HPDE6-E6E7 (cell line): ENCODE results near the gene CABLES2.
"Not testable (repeated sequence)": the region's sequence is repeated elsewhere in the genome, so short reads cannot be mapped to it uniquely, and the experiment has no call there.

ENCODE experiments used
- DNase-seq: peaks from one replicate; pipeline ENCODE4 v3.0.0; 2011; ENCODE audit warnings: missing footprints; ENCODE audit errors: extremely low spot score

Gene CABLES2

DNA sequence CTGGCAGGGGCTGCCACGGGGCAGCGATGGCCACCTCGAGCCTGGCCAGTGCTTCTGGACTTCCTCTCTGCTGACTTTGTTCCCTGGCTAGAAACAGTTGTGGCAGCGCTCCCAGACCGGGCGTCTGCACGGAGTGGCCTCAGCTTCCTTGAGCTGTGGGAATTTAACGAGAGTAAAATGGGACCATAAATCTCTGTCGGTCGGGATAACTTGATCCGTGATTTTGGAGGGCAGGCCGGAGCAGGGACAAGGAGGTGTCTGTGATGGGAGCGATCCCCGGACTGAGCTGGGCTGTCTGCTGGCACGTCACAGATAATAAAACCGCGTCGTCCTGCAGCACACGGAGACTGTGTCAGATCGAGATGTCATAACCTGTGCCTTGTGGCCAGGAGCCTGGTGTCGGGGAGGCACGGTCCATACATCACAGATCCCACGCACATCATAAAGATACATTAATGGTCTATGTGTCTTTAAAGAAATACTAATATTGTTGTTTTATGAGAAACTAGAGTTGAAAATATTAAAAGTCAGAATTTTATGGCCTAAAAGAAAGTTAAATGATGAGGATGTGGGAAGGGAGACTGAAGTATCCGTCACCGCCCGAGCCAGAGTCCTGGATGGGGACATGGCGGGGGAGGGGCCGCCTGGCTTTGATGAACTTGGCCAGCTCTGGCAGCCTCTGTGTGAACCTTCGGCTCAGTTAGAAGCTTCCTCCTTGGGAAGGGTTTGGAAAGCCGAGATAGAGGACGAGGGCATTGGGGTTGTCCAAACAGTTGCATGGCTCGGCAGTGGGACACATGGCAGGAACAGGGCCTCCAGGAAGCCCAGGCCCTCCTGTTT, 26.8 kb upstream of the CABLES2 start:
- no peak for DNase-seq

DNA sequence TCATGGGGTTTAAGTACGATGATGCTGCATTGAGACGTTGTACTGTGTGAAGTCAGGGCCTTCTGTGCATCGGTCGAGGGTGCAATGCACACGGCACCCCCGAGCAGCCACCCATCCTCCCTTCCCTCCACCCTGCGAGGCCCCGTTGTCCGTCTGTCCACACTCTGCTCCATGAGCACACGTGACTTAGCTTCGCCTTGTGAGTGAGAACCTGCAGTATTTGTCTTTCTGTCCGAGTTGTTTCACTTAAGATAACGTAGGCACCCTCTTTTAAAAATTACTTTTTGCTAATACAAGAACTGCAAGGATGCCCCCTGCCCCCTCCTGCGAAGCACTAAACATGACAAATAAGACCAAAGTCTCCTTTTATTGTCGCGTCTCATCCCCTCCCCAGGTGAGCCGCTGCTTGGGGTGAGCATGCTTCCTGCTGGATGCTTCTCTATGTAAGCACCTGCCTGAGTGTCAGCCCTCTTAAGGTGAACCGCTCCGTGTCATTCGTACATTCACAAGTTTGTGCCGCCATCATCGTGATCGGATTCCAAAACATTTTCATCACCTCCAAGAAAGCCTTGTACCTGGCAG, 23.9 kb upstream of the CABLES2 start:
- DNase-seq = no peak

DNA sequence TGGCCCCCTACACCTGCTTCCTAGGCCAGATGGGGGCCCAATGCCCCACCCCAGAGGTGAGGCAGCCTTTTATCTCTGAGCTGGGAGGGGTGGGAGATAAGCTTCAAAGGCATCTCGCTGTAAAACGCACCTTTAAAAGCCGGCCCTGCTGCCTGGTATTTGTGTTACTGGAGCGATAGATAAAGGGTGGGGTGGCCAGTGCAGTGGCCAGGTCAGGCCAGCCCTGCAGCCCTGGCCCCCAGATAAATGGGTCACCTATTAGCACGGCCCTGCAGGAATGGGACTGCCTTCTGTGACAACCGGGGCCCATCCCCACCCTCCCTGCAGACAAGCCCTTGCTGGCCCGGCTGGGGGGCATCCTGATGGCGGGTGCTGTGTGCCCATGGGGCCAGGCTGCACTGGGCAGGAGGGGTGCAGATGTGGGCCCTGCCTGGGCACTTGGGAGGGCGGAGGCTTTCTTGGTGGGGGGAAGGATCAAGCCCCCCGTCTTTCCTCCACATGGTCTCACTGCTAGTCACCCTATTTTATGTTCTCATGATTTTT, 23.3 kb upstream of the CABLES2 start:
- no peak for DNase-seq

- DNase-seq = no peak
Observed at GRCh38 chr20:62429455-62430310, 22.6 kb upstream of the CABLES2 start.

DNA sequence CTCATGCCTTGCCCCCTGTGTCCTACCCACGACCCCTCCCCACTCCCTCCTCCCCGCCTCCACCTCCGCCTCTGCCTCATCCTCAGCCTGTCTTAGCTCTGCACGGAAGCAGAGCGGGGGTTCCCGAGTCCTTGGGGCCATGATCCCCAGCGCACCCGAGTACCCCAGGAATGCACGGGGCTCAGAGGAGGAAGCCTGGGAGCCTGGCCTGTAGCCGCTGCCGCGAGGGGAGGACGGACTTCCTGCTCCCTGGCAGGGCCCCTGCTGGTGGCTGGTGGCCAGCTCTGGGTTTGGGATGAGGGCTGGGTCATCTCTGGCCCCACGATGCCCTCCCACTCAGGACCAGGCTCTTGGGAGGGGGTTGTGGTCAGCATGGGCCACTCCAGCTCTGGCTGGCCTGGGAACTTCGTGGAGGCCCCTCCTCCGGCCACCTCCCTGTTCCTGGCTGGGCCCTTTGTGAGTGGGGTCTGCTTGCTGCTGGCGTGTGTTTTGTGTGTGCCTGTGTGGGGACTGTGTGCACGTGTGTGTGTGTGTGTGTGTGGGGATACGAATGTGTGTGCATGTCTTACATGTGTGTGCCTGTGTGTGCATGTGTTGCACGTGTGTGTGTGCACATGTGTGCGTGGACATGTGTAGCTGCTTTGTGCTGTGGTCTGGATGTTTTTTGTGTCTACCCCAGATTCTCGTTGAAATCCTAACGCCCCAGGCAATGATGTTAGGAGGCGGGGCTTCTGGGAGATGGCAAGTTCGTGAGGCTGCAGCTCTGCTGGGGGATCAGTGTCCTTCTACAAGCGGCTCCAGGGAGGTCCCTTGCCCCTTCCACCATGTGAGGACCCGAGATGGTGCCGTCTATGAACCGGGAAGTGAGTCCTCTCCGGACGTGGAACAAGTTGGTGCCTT, 21.6 kb upstream of the CABLES2 start:
- DNase-seq = no peak

DNA sequence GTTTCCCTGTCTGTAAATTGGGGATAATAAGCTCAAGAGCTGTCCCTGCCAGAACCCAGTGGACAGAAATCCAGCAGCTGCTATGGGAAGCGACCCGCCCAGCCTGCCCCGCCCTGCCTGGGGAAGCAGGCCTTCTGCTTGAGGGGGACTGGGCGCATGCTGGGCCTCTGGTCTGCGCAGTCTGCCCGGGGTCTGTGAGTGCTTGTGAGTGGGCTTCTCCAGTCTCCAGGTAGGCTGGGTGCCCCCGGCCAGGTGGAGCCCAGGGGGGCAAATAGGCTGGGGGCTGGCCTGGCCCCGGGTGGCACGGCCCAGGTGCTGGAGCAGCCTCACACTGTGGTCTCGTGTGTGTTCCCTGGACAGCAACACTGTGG, 20.9 kb upstream of the CABLES2 start:
- DNase-seq = no peak

DNA sequence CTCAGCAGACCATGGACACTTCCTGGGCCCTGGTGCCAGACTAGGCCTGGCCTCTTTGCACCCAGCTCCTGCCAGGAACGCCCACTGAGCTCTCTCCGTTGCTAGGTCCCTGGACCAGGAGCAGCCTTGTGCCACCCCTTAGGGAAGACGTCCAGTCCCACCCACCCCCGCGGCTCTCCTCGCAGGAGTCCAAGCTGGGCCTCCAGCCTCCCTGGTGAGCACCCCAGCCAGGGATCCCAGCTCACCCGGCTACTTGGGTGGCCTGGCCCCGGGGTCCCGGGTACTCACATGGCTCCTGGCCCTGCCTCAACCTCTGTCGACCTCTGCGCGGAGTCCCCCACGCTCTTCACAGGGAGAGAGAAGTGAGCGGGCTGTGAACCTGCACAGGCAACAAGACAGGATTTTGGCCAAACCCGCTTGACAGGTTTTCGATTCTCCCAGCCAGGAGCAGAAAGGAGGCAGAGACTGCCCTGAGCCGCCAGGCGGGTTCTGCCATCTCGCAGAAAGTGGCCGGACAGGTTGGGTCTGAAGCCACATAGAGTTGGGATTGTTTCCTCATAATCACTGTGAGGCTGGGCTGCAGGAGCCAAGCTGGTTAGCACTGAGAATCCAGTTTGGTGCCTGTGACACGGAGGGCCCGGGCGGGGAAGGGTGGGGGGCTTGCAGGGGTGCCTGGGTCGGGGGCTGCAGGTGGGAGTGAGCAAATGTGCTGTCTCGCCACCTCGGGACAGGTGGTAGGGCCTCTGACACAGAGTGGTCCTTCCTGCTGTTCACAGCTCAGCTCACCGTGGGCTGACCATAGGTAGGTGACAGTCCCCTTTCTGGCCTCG, 20.3 kb upstream of the CABLES2 start, which contains the start of gene RBBP8NL:
RBBP8NL (minus strand) TSS at position 368 of the 830 bp plus-strand sequence. CDS start 7,892 bp downstream, outside the sequence.
- DNase-seq = peak; percentile 99

GRCh38 chr20:62426699-62427131, 19.6 kb upstream of the CABLES2 start:
- no peak for DNase-seq

DNA sequence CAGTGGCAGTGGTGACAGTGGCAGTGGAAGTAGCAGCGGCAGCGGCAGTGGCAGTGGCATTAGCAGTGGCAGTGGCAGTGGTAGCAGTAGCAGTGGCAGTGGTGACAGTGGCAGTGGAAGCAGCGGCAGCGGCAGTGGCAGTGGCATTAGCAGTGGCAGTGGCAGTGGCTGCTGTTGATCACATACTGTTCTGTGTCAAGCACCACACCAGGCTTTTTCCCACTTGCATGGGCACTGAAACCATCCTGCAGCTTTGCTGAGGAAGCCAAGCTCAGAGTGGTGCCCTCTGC, 18.9 kb upstream of the CABLES2 start:
- not testable (repeated sequence) for DNase-seq

GRCh38 chr20:62425281-62426058, 18.4 kb upstream of the CABLES2 start:
- DNase-seq = no peak

DNA sequence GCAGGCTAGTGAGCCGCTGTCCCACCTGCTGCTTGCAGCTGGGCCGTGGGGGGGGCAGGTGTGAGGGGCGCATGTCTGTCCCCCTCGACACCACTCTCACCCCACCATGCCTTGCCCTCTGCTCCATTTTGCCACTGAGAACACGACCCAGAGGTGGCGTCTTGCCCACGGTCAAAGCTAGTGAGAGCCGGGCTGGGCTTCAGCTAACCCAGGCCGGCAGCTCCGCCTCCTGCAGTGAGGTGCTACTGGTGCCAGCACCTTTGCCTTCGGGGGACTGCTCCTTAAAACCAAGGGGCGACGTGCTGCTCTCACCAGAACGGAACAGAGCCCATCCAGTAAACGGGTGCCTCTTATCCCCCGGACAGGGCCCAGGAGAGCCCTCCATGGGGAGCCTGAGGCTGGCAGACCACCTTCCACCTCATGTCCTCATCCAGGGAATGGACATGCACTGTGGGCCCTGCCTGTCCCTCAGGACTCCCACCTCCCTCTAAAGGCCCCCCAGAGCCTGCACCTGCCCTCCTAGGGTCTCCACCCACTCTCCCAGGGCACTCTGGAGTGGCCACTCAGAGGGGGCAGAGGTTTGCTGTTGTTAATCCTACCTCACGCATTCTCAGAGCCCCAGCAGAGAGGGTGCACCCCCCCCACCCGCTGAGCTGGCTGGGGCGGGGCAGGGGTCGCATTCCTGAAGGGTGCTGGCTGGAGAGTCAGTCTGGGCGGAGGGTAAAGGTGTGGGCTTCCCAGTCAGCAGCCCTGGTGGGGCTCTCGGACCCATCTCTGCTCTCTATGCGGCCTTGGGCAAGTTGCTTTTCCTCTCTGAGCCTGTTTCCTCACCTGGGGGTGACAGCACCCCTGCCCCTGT, 17.4 kb upstream of the CABLES2 start:
- no peak for DNase-seq

- DNase-seq = no peak
Observed at GRCh38 chr20:62423326-62423706, 16.2 kb upstream of the CABLES2 start.

- DNase-seq = no peak
Observed at GRCh38 chr20:62422636-62423325, 15.7 kb upstream of the CABLES2 start.

GRCh38 chr20:62421716-62421990, 14.6 kb upstream of the CABLES2 start:
- DNase-seq = no peak

GRCh38 chr20:62420846-62421715, 14.0 kb upstream of the CABLES2 start:
- DNase-seq = no peak

- DNase-seq = no peak
Observed at GRCh38 chr20:62419759-62420158, 12.7 kb upstream of the CABLES2 start.
